GM23248 (cell line): Measurements from ENCODE around the gene TXNRD1.

Experiments used
- EZH2 ChIP-seq: fragments of 200-600 bp; sonication (generic); IDR thresholded peaks from 2 replicates; pipeline ENCODE4 v1.6.1; 2018; ENCODE audit warnings: antibody characterized with exemption, mild to moderate bottlenecking; ENCODE audit not compliant: insufficient read depth, poor library complexity, severe bottlenecking
- EZH2phosphoT487 ChIP-seq: fragments of 200-600 bp; sonication (generic); IDR thresholded peaks from 2 replicates; pipeline ENCODE4 v1.6.1; 2018; ENCODE audit warnings: antibody characterized with exemption, moderate library complexity, mild to moderate bottlenecking, low read depth; ENCODE audit not compliant: insufficient read depth

- TF ChIP-seq EZH2 (no peak), EZH2phosphoT487 (no peak)
Observed at GRCh38 chr12:104177663-104178501, 37.7 kb upstream of the TXNRD1 start.
